ENCODE data around the gene KRTAP4-2.
"Not testable (repeated sequence)": the region's sequence is repeated elsewhere in the genome, so short reads cannot be mapped to it uniquely, and the experiment has no call there.

The KRTAP4-2 gene

GRCh38 chr17:41160648-41161047, 17.4 kb downstream of the KRTAP4-2 start, which contains the start of gene KRTAP4-4:
Gene KRTAP4-4 (minus strand): TSS chr17:41160748. CDS start chr17:41160691, 57 bp downstream.
- DNase-seq = no peak

GRCh38 chr17:41160190-41160589, 17.8 kb downstream of the KRTAP4-2 start:
- DNase-seq = not testable (repeated sequence)

GRCh38 chr17:41153856-41154255, 24.2 kb downstream of the KRTAP4-2 start:
- no peak for DNase-seq

- no peak for DNase-seq
Observed at GRCh38 chr17:41151525-41151924, 26.5 kb downstream of the KRTAP4-2 start.

- no peak for DNase-seq
Observed at GRCh38 chr17:41150026-41150425, 28.0 kb downstream of the KRTAP4-2 start.

- no peak for DNase-seq
Observed at GRCh38 chr17:41149652-41149985, 28.4 kb downstream of the KRTAP4-2 start, which contains the start of gene KRTAP4-5. Gene KRTAP4-5 (minus strand): TSS chr17:41149825. CDS start chr17:41149767, 58 bp downstream.

GRCh38 chr17:41148971-41149651, 28.9 kb downstream of the KRTAP4-2 start:
- not testable (repeated sequence) for DNase-seq

- DNase-seq = no peak
Observed at GRCh38 chr17:41147531-41148204, 30.4 kb downstream of the KRTAP4-2 start.

GRCh38 chr17:41145261-41145660, 32.8 kb downstream of the KRTAP4-2 start:
- no peak for DNase-seq

- DNase-seq = no peak
Observed at GRCh38 chr17:41144846-41145245, 33.2 kb downstream of the KRTAP4-2 start.

- DNase-seq = no peak
Observed at GRCh38 chr17:41141361-41141760, 36.7 kb downstream of the KRTAP4-2 start.

- no peak for DNase-seq
Observed at GRCh38 chr17:41140360-41141131, 37.5 kb downstream of the KRTAP4-2 start, which contains the start of gene KRTAP4-6. Gene KRTAP4-6 (minus strand): TSS chr17:41140544. CDS start chr17:41140487, 57 bp downstream.

GRCh38 chr17:41139865-41140264, 38.2 kb downstream of the KRTAP4-2 start:
- DNase-seq = not testable (repeated sequence)

GRCh38 chr17:41133880-41134735, 43.9 kb downstream of the KRTAP4-2 start:
- no peak for DNase-seq

GRCh38 chr17:41131979-41132378, 46.0 kb downstream of the KRTAP4-2 start:
- DNase-seq = no peak

All from NCI-H510A (cell line).